ENCODE measurements around the gene ACTR1A. TPM values are rescaled to one million over a fixed set of nuclear protein-coding genes. Genes with fewer than 3 reads are reported as not detected.

ACTR1A gene
- total and polyA plus RNA-seq, 9 of the 15 experiments (the other 6 are each of a cell fraction or from before 2014, with no cell fraction given) = 36.3 to 77.2 (median 49.6) TPM

GRCh38 chr10:102504179-102504975, 1.9 kb upstream of the ACTR1A start:
- FAIRE-seq (peak; percentile 79), DNase-seq (ENCODE audit: extremely low read depth in 1 of 4, low spot score in 3 of 4) (peak; percentile 9 to 39 (median 38)), ATAC-seq (no peak)
- WGBS (ENCODE audit: insufficient coverage, low coverage, missing lambda C conversion rate) = under 1% methylated on average over 25 of the region's 47 CpGs
- Histone ChIP-seq H3K79me2 (ENCODE audit: control insufficient read depth, insufficient read depth, low read length) (peaks cover 48% of the 10 kb centered on the region), H3K4me1 (replicated peaks in 1 of 2; ENCODE audit: control insufficient read depth in 2 of 2, insufficient read depth in 2 of 2, low read length in 2 of 2) (peaks cover 4 to 13% of the 10 kb centered on the region in 2 experiments; a peak in 4 of 5 replicates), H3K9ac (ENCODE audit: insufficient read depth in 1 of 2, low read depth in 2 of 2, low read length in 2 of 2) (peak overlapping the region; percentile 64 to 91), H3K27ac (ENCODE audit: extremely low read depth, low read depth, low read length) (peak overlapping the region; percentile 56; the same call in 1 of the 3 replicates), H3K4me3 (peak overlapping the region; percentile 86), H3K36me3 (ENCODE audit: control insufficient read depth, insufficient read depth, low read length) (peaks cover 17% of the 10 kb centered on the region), H3K9me3 (replicated peaks; ENCODE audit: control insufficient read depth, insufficient read depth, low read depth, low read length) (no peaks in the 10 kb centered on the region), H3K27me3 (ENCODE audit: control insufficient read depth in 2 of 2, insufficient read depth in 2 of 2, low read length in 2 of 2) (no peaks in the 10 kb centered on the region), H3K4me2 (ENCODE audit: insufficient read depth, low read length) (peak overlapping the region; percentile 92), H4K20me1 (replicated peaks; ENCODE audit: control insufficient read depth, insufficient read depth, low read length) (no peaks in the 10 kb centered on the region), H3K9me1 (ENCODE audit: control insufficient read depth, insufficient read depth, low read length) (no peaks in the 10 kb centered on the region), H2AFZ (ENCODE audit: low read depth, low read length) (peak overlapping the region; percentile 68)
- TSS peak; percentile 45 for BruUV-seq (replicated peaks)
- in situ Hi-C loops (cut with MboI) = loop anchor here (5.0 to 25.0 kb wide), 2 partner anchors 83 to 667 kb away; partner anchors contain the start of gene KCNIP2
- intact Hi-C loops (cut with micrococcal nuclease) = loop anchor here (5.0 kb wide), 1 partner anchor 93 kb away; no protein-coding TSS in a partner anchor
- CTCF ChIA-PET (ENCODE audit: low intra/inter-chr PET ratio) = interaction anchor here (1.5 kb wide), 1 partner anchor 80 kb away, joined by 6 read pairs; no protein-coding TSS in a partner anchor
- POLR2A ChIA-PET = interaction anchor here (0.7 to 1.7 kb wide), 6 partner anchors 16 to 281 kb away, joined by 3 to 6 read pairs (median 4); partner anchors contain the start of gene C10orf95
- TF ChIP-seq VEZF1 (CRISPR knock-in tag; IDR thresholded peaks at IDR 0.05) (peak; percentile 36; the same call in 1 of the 2 replicates), NFIC (IDR thresholded peaks at IDR 0.05) (peak; percentile 26; the same call in 1 of the 2 replicates), MLLT1 (IDR thresholded peaks at IDR 0.05) (0 out of 4 replicates have a peak, but pooled peaks of 1 of the 2 experiments have one; percentile 45), HMGXB4 (CRISPR knock-in tag; IDR thresholded peaks at IDR 0.05) (no peak), DPF2 (IDR thresholded peaks at IDR 0.05) (0 out of 2 replicates have a peak, but pooled peaks have one; percentile 24), ESRRA (IDR thresholded peaks at IDR 0.05; ENCODE audit: borderline replicate concordance, low read depth) (no peak), HDAC1 (IDR thresholded peaks at IDR 0.05) (peak in 1 of 2 experiments; percentile 76; a peak in 2 of 4 replicates), PREB (CRISPR knock-in tag; IDR thresholded peaks at IDR 0.05) (no peak), ZNF445 (CRISPR knock-in tag; IDR thresholded peaks at IDR 0.05; ENCODE audit: low read depth) (no peak), MTA2 (IDR thresholded peaks at IDR 0.05; ENCODE audit: low read depth) (peak; percentile 47; the same call in 1 of the 2 replicates), BRCA1 (IDR thresholded peaks at IDR 0.05) (no peak), BRCA1 (CRISPR knock-in tag; IDR thresholded peaks at IDR 0.05) (no peak)
